Subcutaneous adipose tissue (tissue), 4 donors: Measurements from ENCODE around the gene CHL1. TPM values are rescaled to one million over a fixed set of nuclear protein-coding genes. Genes with fewer than 3 reads are reported as not detected.

Experiments
- total RNA-seq, 4 donors: library from RNA; depleted of rRNA; stranded (reverse); fragments of >200 nt; gene quantifications; one replicate each; pipeline ENCODE4 v1.1.0, GENCODE V29; 2016
- TF ChIP-seq, protein P1 (sequence below): fragments of 450-650 bp; IDR thresholded peaks from one replicate; pipeline ENCODE4 v1.5.1; 2016; ENCODE audit warnings: low read depth, mild to moderate bottlenecking, control low read depth, antibody characterized with exemption, moderate library complexity

Gene CHL1
- total RNA-seq, 4 donors from 2014 or later: 34.4 to 173 (median 45.5) TPM

DNA sequence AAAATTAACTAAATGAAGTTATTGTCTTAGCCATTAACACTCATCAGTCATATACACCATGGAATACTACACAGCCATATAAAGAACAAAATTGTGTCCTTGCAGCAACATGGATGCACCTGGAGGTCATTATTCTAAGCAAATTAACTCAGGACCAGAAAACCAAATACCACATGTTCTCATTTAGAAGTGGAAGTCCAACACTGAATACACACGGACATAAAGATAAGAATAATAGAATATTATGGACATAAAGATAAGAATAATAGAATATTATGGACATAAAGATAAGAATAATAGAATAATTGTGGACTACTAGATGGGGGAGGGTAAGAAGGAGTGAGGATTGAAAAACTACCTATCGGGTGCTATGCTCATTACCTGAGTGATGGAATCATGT is 122.3 kb downstream of the CHL1 start:
- TF ChIP-seq, protein P1, sequence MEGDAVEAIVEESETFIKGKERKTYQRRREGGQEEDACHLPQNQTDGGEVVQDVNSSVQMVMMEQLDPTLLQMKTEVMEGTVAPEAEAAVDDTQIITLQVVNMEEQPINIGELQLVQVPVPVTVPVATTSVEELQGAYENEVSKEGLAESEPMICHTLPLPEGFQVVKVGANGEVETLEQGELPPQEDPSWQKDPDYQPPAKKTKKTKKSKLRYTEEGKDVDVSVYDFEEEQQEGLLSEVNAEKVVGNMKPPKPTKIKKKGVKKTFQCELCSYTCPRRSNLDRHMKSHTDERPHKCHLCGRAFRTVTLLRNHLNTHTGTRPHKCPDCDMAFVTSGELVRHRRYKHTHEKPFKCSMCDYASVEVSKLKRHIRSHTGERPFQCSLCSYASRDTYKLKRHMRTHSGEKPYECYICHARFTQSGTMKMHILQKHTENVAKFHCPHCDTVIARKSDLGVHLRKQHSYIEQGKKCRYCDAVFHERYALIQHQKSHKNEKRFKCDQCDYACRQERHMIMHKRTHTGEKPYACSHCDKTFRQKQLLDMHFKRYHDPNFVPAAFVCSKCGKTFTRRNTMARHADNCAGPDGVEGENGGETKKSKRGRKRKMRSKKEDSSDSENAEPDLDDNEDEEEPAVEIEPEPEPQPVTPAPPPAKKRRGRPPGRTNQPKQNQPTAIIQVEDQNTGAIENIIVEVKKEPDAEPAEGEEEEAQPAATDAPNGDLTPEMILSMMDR: no peak

DNA sequence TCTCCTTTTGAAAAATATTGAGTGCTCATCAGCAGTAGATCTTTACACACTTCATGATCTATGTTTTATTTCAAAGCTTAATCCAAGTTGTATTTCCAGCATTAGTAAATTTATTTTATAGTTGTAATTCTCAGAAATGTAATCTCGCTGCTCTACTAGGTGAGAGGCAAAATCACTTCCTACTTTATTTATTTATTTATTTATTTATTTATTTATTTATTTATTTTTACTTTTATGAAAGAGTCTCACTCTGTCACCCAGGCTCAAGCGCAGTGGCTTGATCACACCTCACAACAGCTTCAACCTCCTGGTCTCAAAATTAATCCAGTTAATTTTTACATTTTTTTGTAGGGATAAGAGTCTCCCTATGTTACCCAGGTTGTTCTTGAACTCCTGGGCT is 127.9 kb downstream of the CHL1 start:
- TF ChIP-seq, protein P1: no peak

DNA sequence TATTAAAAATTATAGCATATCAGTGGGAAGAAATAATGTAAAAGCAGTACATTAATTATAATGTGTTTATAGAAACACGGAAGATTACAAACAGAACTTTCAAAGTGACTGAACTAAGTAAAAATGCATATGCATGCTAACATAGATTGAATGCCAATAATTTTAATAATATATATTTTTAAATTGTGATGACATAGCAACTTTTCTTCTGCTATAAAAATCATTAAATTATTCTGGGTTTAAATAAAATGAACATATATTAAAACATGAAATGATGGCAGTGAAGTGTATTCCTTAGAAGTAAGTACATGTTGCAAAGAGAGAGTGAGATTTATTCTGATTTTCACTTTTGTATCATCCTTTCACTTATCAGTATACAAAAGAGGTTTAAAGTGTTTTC is 128.9 kb downstream of the CHL1 start:
- TF ChIP-seq, protein P1: no peak

DNA sequence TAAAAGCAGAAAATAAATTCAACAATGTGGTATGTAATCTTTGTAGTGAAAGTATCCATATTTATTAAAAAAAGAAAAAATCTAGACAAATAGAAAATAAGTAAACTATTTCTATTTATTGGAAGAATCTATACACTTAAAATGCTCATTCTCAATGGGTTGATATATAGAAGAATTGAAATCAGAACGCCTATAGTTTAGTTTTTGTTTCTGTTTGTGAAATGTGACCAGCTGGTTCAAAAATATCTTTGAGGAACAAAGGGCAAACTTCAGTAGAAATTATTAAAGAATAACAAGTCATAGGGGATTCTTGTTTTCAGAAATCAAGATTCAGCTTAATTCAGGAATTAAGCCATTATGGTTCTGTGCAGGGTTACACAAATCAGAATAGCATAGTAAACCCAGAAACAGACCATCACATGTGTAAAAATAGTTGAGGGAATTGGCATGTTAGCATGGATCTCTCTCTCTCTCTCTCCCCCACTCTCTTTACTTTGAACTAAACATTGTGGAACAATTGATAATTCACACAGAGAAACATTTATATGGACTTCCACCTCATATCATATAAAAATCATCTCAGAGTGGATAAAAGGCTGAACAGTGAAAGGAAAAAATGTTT is 134.0 kb downstream of the CHL1 start:
- TF ChIP-seq, protein P1: no peak

DNA sequence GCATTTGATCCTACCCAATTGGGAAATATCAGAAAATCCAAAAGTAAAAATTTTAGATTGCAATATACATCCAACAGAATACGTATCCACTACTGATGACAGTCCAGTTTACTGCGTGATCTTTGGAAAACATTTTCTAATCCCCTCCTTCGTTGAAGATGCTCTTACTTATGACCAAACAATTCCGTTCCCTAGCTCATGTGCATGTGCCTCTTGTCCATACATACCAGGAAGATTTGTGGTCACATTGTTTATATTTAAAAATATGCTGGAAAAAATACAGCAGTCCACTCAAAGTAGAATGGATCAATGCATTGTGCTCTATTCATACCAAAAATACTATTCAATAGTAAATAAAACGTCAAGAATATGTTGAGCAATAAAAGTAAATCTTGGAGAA is 135.3 kb downstream of the CHL1 start:
- TF ChIP-seq, protein P1: no peak

DNA sequence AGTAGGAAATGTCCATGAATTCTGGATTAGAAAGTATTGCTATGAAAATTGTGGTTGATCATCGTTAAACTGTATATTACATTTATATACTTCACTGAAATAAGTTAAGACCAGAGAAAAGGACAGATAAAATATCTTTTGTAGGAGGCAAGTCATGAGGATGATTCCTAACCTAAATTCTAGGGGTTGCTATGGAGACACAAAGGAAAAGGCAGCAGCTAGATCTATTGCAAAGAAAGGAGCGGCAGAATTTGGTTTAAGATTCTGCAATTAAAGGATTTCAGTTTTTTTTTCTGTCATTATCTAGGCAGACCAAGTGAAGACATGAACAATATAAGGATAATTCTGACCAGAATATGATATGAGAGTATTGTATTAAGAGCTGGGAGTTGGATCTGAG is 136.1 kb downstream of the CHL1 start:
- TF ChIP-seq, protein P1: no peak

DNA sequence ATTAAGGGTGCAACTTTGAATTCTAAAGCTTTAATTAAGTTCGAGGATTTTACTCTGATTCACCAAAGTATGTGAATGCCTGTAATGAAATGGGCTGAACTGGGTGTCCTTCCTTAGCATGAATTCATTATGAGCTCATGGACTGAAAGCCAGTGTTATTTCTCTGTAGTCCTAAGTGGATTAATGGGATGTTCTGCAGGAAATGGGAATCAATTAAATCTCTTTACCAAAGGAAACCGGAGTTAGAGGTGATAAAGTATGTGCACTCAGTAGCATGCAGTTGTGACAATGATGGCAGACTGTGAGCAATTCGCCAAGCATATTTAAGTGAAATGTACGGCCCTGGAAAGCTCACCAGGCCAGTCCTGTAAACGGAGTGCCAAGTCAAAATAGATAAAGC is 138.7 kb downstream of the CHL1 start:
- TF ChIP-seq, protein P1: no peak
